ENCODE measurements around the gene SHROOM1. TPM values are rescaled to one million over a fixed set of nuclear protein-coding genes. Genes with fewer than 3 reads are reported as not detected.

SHROOM1 gene
- total RNA-seq (2014; rRNA removed; shearing (Covaris generic); ENCODE audit: low replicate concordance), result 1.6 and 1.8 TPM in 2 replicates

GRCh38 chr5:132830436-132831094 lies at the start of gene SHROOM1:
SHROOM1 (minus strand) TSS chr5:132830647; CDS start chr5:132826140, 4,507 bp downstream.
- H3K9ac ChIP-seq (ENCODE audit: low read length), result peak within 1 kb of the TSS; percentile 82
- H3K4me1 ChIP-seq (ENCODE audit: low read length), result peaks cover 8% of the 10 kb centered on the region
- no peaks in the 10 kb centered on the region for H3K9me3 ChIP-seq (ENCODE audit: low read length)
- no peaks in the 10 kb centered on the region for H3K36me3 ChIP-seq (ENCODE audit: insufficient read depth, low read length)
- H4K20me1 ChIP-seq (ENCODE audit: insufficient read depth, low read depth, low read length), result 0 out of 2 replicates have a peak, but pooled peaks cover 3% of the 10 kb centered on the region
- H3K79me2 ChIP-seq (ENCODE audit: low read length), result no peaks in the 10 kb centered on the region
- peak within 1 kb of the TSS; percentile 85 for H3K4me3 ChIP-seq (ENCODE audit: low read length)
- H3K4me2 ChIP-seq (ENCODE audit: low read depth, low read length, poor library complexity, severe bottlenecking), result peak within 1 kb of the TSS; percentile 84
- peak; percentile 72 for DNase-seq
- H3K27me3 ChIP-seq (ENCODE audit: low read length), result no peaks in the 10 kb centered on the region
- H3K9me2 ChIP-seq (replicated peaks; ENCODE audit: insufficient read depth, low read length), result no peaks in the 10 kb centered on the region
- H2AFZ ChIP-seq (ENCODE audit: low read length), result peak within 1 kb of the TSS; percentile 96
- H3K27ac ChIP-seq (ENCODE audit: low read length), result no peak within 1 kb of the TSS

GRCh38 chr5:132877938-132878337 lies 47.5 kb upstream of the SHROOM1 start:
- no peak overlapping the region for H2AFZ ChIP-seq (ENCODE audit: low read length)
- no peaks in the 10 kb centered on the region; the same call in 1 of the 2 replicates for H3K4me1 ChIP-seq (ENCODE audit: low read length)
- H3K9me2 ChIP-seq (replicated peaks; ENCODE audit: insufficient read depth, low read length), result no peaks in the 10 kb centered on the region
- no peaks in the 10 kb centered on the region for H3K9me3 ChIP-seq (ENCODE audit: low read length)
- no peak overlapping the region for H3K9ac ChIP-seq (ENCODE audit: low read length)
- no peak overlapping the region for H3K4me2 ChIP-seq (ENCODE audit: low read depth, low read length, poor library complexity, severe bottlenecking)
- DNase-seq, result no peak
- no peak overlapping the region for H3K27ac ChIP-seq (ENCODE audit: low read length)
- H3K36me3 ChIP-seq (ENCODE audit: insufficient read depth, low read length), result peaks cover 37% of the 10 kb centered on the region; the same call in 1 of the 2 replicates
- no peaks in the 10 kb centered on the region for H3K79me2 ChIP-seq (ENCODE audit: low read length)
- H3K4me3 ChIP-seq (ENCODE audit: low read length), result no peak overlapping the region
- H3K27me3 ChIP-seq (ENCODE audit: low read length), result no peaks in the 10 kb centered on the region
- no peaks in the 10 kb centered on the region for H4K20me1 ChIP-seq (ENCODE audit: insufficient read depth, low read depth, low read length)

GRCh38 chr5:132877466-132877865 lies 47.0 kb upstream of the SHROOM1 start:
- H2AFZ ChIP-seq (ENCODE audit: low read length), result no peak overlapping the region
- no peak overlapping the region for H3K4me2 ChIP-seq (ENCODE audit: low read depth, low read length, poor library complexity, severe bottlenecking)
- H3K9ac ChIP-seq (ENCODE audit: low read length), result no peak overlapping the region
- H3K79me2 ChIP-seq (ENCODE audit: low read length), result no peaks in the 10 kb centered on the region
- H3K9me2 ChIP-seq (replicated peaks; ENCODE audit: insufficient read depth, low read length), result no peaks in the 10 kb centered on the region
- no peaks in the 10 kb centered on the region for H4K20me1 ChIP-seq (ENCODE audit: insufficient read depth, low read depth, low read length)
- H3K4me1 ChIP-seq (ENCODE audit: low read length), result no peaks in the 10 kb centered on the region; the same call in 1 of the 2 replicates
- peaks cover 37% of the 10 kb centered on the region; the same call in 1 of the 2 replicates for H3K36me3 ChIP-seq (ENCODE audit: insufficient read depth, low read length)
- no peak overlapping the region for H3K4me3 ChIP-seq (ENCODE audit: low read length)
- H3K27me3 ChIP-seq (ENCODE audit: low read length), result no peaks in the 10 kb centered on the region
- DNase-seq, result no peak
- H3K9me3 ChIP-seq (ENCODE audit: low read length), result no peaks in the 10 kb centered on the region
- H3K27ac ChIP-seq (ENCODE audit: low read length), result no peak overlapping the region

- no peaks in the 10 kb centered on the region for H3K9me2 ChIP-seq (replicated peaks; ENCODE audit: insufficient read depth, low read length)
- no peak overlapping the region for H3K27ac ChIP-seq (ENCODE audit: low read length)
- H3K79me2 ChIP-seq (ENCODE audit: low read length), result no peaks in the 10 kb centered on the region
- H3K36me3 ChIP-seq (ENCODE audit: insufficient read depth, low read length), result peaks cover 30% of the 10 kb centered on the region; the same call in 1 of the 2 replicates
- DNase-seq, result no peak
- H2AFZ ChIP-seq (ENCODE audit: low read length), result no peak overlapping the region
- no peaks in the 10 kb centered on the region for H3K9me3 ChIP-seq (ENCODE audit: low read length)
- H3K4me3 ChIP-seq (ENCODE audit: low read length), result no peak overlapping the region
- H3K4me2 ChIP-seq (ENCODE audit: low read depth, low read length, poor library complexity, severe bottlenecking), result no peak overlapping the region
- H4K20me1 ChIP-seq (ENCODE audit: insufficient read depth, low read depth, low read length), result no peaks in the 10 kb centered on the region
- H3K4me1 ChIP-seq (ENCODE audit: low read length), result no peaks in the 10 kb centered on the region; the same call in 1 of the 2 replicates
- no peaks in the 10 kb centered on the region for H3K27me3 ChIP-seq (ENCODE audit: low read length)
- no peak overlapping the region for H3K9ac ChIP-seq (ENCODE audit: low read length)
Observed at GRCh38 chr5:132876020-132876759, 45.7 kb upstream of the SHROOM1 start.

- Histone ChIP-seq H3K36me3 (ENCODE audit: insufficient read depth, low read length) (peaks cover 28% of the 10 kb centered on the region; the same call in 1 of the 2 replicates), H4K20me1 (ENCODE audit: insufficient read depth, low read depth, low read length) (no peaks in the 10 kb centered on the region), H3K4me2 (ENCODE audit: low read depth, low read length, poor library complexity, severe bottlenecking) (no peak overlapping the region), H3K9me3 (ENCODE audit: low read length) (no peaks in the 10 kb centered on the region), H2AFZ (ENCODE audit: low read length) (no peak overlapping the region), H3K27me3 (ENCODE audit: low read length) (no peaks in the 10 kb centered on the region), H3K4me3 (ENCODE audit: low read length) (no peak overlapping the region), H3K4me1 (ENCODE audit: low read length) (no peaks in the 10 kb centered on the region; the same call in none of the 2 replicates), H3K9ac (ENCODE audit: low read length) (no peak overlapping the region), H3K9me2 (replicated peaks; ENCODE audit: insufficient read depth, low read length) (no peaks in the 10 kb centered on the region), H3K27ac (ENCODE audit: low read length) (no peak overlapping the region), H3K79me2 (ENCODE audit: low read length) (0 out of 2 replicates have a peak, but pooled peaks cover under 1% of the 10 kb centered on the region)
- no peak for DNase-seq
Observed at GRCh38 chr5:132873930-132874271, 43.5 kb upstream of the SHROOM1 start.

GRCh38 chr5:132873119-132873929 lies 42.9 kb upstream of the SHROOM1 start, which contains the start of gene LEAP2:
LEAP2 (plus strand) TSS chr5:132873668; CDS start chr5:132873695, 27 bp downstream.
- H3K27ac ChIP-seq (ENCODE audit: low read length), result no peak within 1 kb of the TSS
- no peak for DNase-seq
- H3K36me3 ChIP-seq (ENCODE audit: insufficient read depth, low read length), result peaks cover 29% of the 10 kb centered on the region; the same call in 1 of the 2 replicates
- H2AFZ ChIP-seq (ENCODE audit: low read length), result no peak within 1 kb of the TSS
- H3K4me1 ChIP-seq (ENCODE audit: low read length), result peaks cover 2% of the 10 kb centered on the region
- H4K20me1 ChIP-seq (ENCODE audit: insufficient read depth, low read depth, low read length), result no peaks in the 10 kb centered on the region
- H3K27me3 ChIP-seq (ENCODE audit: low read length), result no peaks in the 10 kb centered on the region
- no peak within 1 kb of the TSS for H3K4me3 ChIP-seq (ENCODE audit: low read length)
- peaks cover 5% of the 10 kb centered on the region for H3K79me2 ChIP-seq (ENCODE audit: low read length)
- H3K9ac ChIP-seq (ENCODE audit: low read length), result no peak within 1 kb of the TSS
- H3K9me3 ChIP-seq (ENCODE audit: low read length), result no peaks in the 10 kb centered on the region
- H3K4me2 ChIP-seq (ENCODE audit: low read depth, low read length, poor library complexity, severe bottlenecking), result no peak within 1 kb of the TSS
- no peaks in the 10 kb centered on the region for H3K9me2 ChIP-seq (replicated peaks; ENCODE audit: insufficient read depth, low read length)

GRCh38 chr5:132872788-132873118 lies 42.3 kb upstream of the SHROOM1 start:
- Histone ChIP-seq H3K79me2 (ENCODE audit: low read length) (peaks cover 11% of the 10 kb centered on the region), H3K4me1 (ENCODE audit: low read length) (peaks cover 7% of the 10 kb centered on the region), H3K36me3 (ENCODE audit: insufficient read depth, low read length) (peaks cover 31% of the 10 kb centered on the region; the same call in 1 of the 2 replicates), H3K9ac (ENCODE audit: low read length) (no peak overlapping the region), H4K20me1 (ENCODE audit: insufficient read depth, low read depth, low read length) (no peaks in the 10 kb centered on the region), H3K9me3 (ENCODE audit: low read length) (no peaks in the 10 kb centered on the region), H3K27ac (ENCODE audit: low read length) (no peak overlapping the region), H3K4me3 (ENCODE audit: low read length) (no peak overlapping the region), H3K4me2 (ENCODE audit: low read depth, low read length, poor library complexity, severe bottlenecking) (no peak overlapping the region), H3K27me3 (ENCODE audit: low read length) (no peaks in the 10 kb centered on the region), H2AFZ (ENCODE audit: low read length) (no peak overlapping the region), H3K9me2 (replicated peaks; ENCODE audit: insufficient read depth, low read length) (no peaks in the 10 kb centered on the region)
- no peak for DNase-seq
